ENCODE measurements around the gene GALNT6.

GALNT6 gene

GRCh38 chr12:51391283-51392123 lies at the start of gene GALNT6:
GALNT6 (minus strand) TSS chr12:51391406; CDS start chr12:51379781, 11,625 bp downstream.
- TF ChIP-seq CTCF (IDR thresholded peaks at IDR 0.05; ENCODE audit: low read depth, low read length, missing control alignments) = no peak
- H3K4me3 ChIP-seq (ENCODE audit: low read depth, low read length) = peak within 1 kb of the TSS; percentile 61
- no peak within 1 kb of the TSS for H3K27ac ChIP-seq
- no peak for DNase-seq
- no peaks in the 10 kb centered on the region for H3K36me3 ChIP-seq (replicated peaks)
- in situ Hi-C loops (cut with HindIII; ENCODE audit: low pct_ligation_motif_present, low sequenced_read_pairs) = no loop called here
- no peaks in the 10 kb centered on the region for H3K27me3 ChIP-seq (replicated peaks)

- in situ Hi-C loops (cut with HindIII; ENCODE audit: low pct_ligation_motif_present, low sequenced_read_pairs) = no loop called here
- no peak for DNase-seq
- Histone ChIP-seq H3K36me3 (replicated peaks) (no peaks in the 10 kb centered on the region), H3K4me3 (ENCODE audit: low read depth, low read length) (no peak overlapping the region), H3K27me3 (replicated peaks) (no peaks in the 10 kb centered on the region), H3K27ac (no peak overlapping the region)
- no peak for TF ChIP-seq CTCF (IDR thresholded peaks at IDR 0.05; ENCODE audit: low read depth, low read length, missing control alignments)
These were observed 48.1 kb upstream of the GALNT6 start for GRCh38 chr12:51439330-51439729.

- no peak overlapping the region for H3K4me3 ChIP-seq (ENCODE audit: low read depth, low read length)
- H3K27ac ChIP-seq = no peak overlapping the region
- no peak for DNase-seq
- no peak for TF ChIP-seq CTCF (IDR thresholded peaks at IDR 0.05; ENCODE audit: low read depth, low read length, missing control alignments)
- H3K27me3 ChIP-seq (replicated peaks) = no peaks in the 10 kb centered on the region
- H3K36me3 ChIP-seq (replicated peaks) = no peaks in the 10 kb centered on the region
- in situ Hi-C loops (cut with HindIII; ENCODE audit: low pct_ligation_motif_present, low sequenced_read_pairs) = no loop called here
These were observed 46.2 kb upstream of the GALNT6 start for GRCh38 chr12:51437431-51437830.

- Histone ChIP-seq H3K27me3 (replicated peaks) (no peaks in the 10 kb centered on the region), H3K4me3 (ENCODE audit: low read depth, low read length) (no peak overlapping the region), H3K36me3 (replicated peaks) (no peaks in the 10 kb centered on the region), H3K27ac (no peak overlapping the region)
- no peak for TF ChIP-seq CTCF (IDR thresholded peaks at IDR 0.05; ENCODE audit: low read depth, low read length, missing control alignments)
- no peak for DNase-seq
- in situ Hi-C loops (cut with HindIII; ENCODE audit: low pct_ligation_motif_present, low sequenced_read_pairs) = no loop called here
These were observed 43.1 kb upstream of the GALNT6 start for GRCh38 chr12:51434305-51434704.

DNA sequence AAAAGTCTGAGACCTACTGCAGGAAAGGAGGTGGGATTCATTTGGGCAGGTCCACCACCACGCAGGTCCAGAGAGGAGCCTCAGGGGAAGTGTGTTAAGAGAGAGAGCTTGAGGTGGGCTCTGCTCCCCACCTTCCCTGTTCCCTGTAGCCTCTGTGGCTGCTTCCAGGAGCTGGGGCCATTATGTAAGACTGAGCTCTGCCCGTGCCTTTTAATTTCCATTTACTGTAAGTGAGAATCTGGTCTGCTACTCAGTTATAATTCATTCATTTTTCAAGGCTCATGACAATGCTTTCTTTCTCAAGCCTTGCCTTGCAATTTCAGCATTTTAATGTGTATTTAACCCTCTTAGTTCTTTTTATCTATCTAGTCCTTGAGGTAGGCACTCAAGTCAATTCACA lies 41.7 kb upstream of the GALNT6 start:
- DNase-seq = no peak
- TF ChIP-seq CTCF (IDR thresholded peaks at IDR 0.05; ENCODE audit: low read depth, low read length, missing control alignments) = no peak
- Histone ChIP-seq H3K4me3 (ENCODE audit: low read depth, low read length) (no peak overlapping the region), H3K36me3 (replicated peaks) (no peaks in the 10 kb centered on the region), H3K27me3 (replicated peaks) (no peaks in the 10 kb centered on the region), H3K27ac (no peak overlapping the region)
- in situ Hi-C loops (cut with HindIII; ENCODE audit: low pct_ligation_motif_present, low sequenced_read_pairs) = no loop called here

Data from brain microvascular endothelial cell (primary cell).